Measurements from ENCODE around the gene SRSF10.
"Not testable (repeated sequence)": the region's sequence is repeated elsewhere in the genome, so short reads cannot be mapped to it uniquely, and the experiment has no call there.

Gene SRSF10

GRCh38 chr1:23997812-23998211 is 17.7 kb upstream of the SRSF10 start:
- no peak for DNase-seq (ENCODE audit: low read depth)

DNA sequence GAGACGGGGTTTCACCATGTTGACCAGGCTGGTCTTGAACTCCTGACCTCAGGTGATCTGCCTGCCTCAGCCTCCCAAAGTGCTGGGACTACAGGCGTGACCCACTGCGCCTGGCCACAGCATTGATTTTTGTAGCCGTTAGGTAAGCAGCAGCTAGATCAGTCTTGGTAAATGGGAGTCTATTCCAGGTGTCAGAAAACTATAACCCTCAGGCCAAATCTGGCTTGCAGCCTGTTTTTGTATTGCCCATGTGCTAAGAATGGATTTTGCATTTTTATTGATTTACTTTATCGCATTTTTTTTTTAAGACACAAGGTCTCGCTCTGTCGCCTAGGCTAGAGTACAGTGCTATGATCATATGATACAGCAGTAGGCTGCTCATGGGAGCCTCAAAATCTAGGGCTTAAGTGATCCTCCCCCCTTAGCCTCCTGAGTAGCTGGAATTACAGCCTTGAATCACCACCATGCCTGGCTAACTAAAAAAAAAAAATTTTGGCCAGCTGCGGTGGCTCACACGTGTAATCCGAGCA is 16.6 kb upstream of the SRSF10 start:
- no peak for DNase-seq (ENCODE audit: low read depth)

GRCh38 chr1:23995431-23995837 is 15.3 kb upstream of the SRSF10 start:
- DNase-seq (ENCODE audit: low read depth): no peak

DNA sequence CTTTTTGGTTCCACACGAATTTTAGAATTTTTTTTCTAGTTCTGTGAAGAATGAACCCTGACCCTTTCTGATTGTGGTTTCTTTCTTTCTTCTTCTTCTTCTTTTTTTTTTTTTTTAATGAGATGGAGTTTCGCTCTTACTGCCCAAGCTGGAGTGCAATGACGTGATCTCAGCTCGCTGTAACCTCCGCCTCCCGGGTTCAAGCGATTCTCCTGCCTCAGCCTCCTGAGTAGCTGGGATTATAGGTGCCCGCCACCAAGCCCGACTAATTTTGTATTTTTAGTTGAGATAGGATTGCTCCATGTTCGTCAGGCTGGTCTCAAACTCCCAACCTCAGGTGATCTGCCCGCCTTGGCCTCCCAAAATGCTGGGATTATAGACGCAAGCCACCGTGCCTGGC is 11.9 kb upstream of the SRSF10 start:
- DNase-seq (ENCODE audit: low read depth): not testable (repeated sequence)

- DNase-seq (ENCODE audit: low read depth): no peak
Measured at GRCh38 chr1:23989263-23989662, 9.1 kb upstream of the SRSF10 start.

GRCh38 chr1:23987038-23987437 is 6.9 kb upstream of the SRSF10 start:
- DNase-seq (ENCODE audit: low read depth): not testable (repeated sequence)

DNA sequence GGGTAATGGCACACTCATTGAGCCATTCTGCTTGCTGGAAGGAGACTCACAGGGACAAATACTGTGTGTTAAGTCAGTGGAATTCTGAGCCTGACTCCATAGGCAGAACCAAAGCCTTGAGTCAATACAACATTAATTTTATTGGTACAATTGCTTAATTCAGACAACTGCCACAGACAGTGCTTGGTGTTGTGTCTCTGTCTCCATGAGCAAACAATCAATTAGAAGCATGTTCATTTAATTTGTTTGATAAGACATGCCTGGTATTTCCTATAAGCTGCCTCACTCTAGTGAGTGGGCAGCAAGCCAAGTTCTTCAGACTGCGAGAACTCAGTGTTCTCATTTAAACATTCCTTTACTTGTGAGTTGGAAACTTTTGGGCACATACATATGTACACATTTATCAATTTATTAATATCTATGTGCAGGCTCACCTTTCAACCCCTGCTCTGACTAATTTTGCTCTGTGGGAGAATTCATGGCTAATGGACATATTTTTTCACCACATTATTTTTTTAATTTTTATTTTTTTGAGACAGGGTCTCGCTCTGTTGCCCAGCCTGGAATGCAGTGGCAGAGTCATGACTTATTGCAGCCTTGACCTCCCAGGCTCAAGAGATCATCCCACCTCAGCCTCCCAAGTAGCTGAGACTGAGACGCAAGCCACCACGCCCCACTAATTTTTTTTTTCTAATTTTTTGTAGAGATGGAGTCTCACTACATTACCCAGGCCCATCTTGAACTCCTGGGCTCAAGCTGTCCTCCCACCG is 4.5 kb upstream of the SRSF10 start:
- DNase-seq (ENCODE audit: low read depth): no peak

- DNase-seq (ENCODE audit: low read depth): peak; percentile 7
Measured at GRCh38 chr1:23980728-23981070, 572 bp upstream of the SRSF10 start.

GRCh38 chr1:23979387-23979880 is 693 bp downstream of the SRSF10 start:
- no peak for DNase-seq (ENCODE audit: low read depth)

DNA sequence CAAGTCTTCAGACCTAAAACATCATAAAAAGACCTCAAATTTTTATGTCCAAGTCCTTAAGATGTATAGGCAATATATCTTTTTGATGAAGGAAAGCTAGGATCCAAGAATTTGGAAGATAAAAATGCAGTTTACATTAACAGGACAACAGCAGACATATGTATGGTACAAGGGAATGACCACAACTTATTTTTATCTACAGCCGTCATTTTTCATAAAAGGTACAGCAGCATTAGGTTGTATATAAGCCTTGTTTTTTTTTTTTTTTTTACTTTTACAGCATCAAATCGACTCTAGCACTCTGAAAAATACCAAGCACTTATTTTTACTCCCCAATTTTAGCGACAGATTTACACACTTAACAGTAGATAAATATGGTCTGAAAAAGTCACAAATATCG is 1.3 kb downstream of the SRSF10 start:
- DNase-seq (ENCODE audit: low read depth): no peak

DNA sequence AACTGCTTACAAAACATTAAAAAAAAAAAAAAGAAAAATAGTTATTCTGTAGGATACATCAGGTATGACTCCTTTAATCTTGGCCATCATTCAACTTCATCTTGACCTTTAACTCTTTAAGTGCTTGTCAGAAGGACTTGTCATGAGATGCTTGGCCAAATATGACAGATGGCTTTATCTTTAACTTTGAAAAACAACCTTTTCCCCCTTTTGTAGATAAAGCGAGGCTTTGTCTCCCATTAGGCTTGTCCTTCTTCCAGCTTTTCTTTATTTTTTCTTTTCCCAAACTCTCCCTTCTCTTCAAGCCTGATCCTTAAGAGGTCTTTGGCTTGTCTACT is 2.3 kb downstream of the SRSF10 start:
- DNase-seq (ENCODE audit: low read depth): no peak

GRCh38 chr1:23977187-23977853 is 2.8 kb downstream of the SRSF10 start:
- DNase-seq (ENCODE audit: low read depth): no peak

DNA sequence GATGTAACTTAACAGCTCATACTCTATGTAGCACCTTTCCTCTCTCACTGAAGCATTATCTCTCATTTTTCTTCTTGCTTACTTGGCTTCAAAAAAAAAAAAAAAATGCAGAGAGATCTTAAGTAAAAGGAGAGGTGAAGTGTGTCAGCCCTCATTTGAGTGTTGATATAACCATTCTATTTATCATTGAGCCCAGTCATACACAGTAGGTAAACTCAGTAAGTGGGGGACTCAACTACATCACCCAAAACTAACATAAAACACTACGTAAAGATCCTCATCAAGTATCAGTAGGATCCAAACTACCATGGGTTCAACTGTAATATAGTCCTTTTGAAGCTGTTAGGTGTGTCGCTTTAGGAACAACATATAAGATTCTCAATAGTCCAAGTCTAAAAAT is 12.3 kb downstream of the SRSF10 start:
- no peak for DNase-seq (ENCODE audit: low read depth)

- no peak for DNase-seq (ENCODE audit: low read depth)
Measured at GRCh38 chr1:23966973-23967493, 13.1 kb downstream of the SRSF10 start.

- DNase-seq (ENCODE audit: low read depth): no peak
Measured at GRCh38 chr1:23964790-23965740, 15.1 kb downstream of the SRSF10 start.

- no peak for DNase-seq (ENCODE audit: low read depth)
Measured at GRCh38 chr1:23964235-23964668, 15.9 kb downstream of the SRSF10 start.

DNA sequence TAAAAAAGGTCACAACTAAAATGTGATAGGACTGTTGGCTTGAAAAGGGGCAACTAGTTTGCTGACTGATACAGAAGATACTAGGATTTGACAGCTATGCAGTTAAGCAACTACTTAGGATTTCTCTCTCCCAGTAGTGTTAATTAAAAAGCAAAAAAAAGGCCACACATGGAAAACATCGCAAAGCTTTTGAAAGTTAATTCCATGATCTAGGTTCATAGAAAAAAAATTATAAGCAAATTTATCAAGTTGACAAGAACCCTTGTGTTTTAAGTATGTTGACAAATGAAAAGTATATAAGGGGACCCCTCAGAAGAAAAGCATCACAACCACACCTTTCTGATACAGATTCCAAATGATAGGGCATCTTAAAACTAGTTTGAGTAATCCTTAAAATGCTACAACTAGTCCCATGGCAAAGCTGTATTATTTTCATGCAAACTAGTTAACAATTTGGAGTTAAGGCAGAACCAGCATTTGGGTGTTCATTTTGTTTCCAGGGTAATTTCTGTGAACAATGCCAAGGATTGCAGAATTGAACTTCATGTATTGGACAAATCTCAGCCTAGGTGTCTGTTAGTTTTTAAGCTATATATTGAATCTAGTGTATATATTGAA is 16.4 kb downstream of the SRSF10 start:
- DNase-seq (ENCODE audit: low read depth): no peak

GRCh38 chr1:23960291-23961020 is 19.7 kb downstream of the SRSF10 start:
- no peak for DNase-seq (ENCODE audit: low read depth)

DNA sequence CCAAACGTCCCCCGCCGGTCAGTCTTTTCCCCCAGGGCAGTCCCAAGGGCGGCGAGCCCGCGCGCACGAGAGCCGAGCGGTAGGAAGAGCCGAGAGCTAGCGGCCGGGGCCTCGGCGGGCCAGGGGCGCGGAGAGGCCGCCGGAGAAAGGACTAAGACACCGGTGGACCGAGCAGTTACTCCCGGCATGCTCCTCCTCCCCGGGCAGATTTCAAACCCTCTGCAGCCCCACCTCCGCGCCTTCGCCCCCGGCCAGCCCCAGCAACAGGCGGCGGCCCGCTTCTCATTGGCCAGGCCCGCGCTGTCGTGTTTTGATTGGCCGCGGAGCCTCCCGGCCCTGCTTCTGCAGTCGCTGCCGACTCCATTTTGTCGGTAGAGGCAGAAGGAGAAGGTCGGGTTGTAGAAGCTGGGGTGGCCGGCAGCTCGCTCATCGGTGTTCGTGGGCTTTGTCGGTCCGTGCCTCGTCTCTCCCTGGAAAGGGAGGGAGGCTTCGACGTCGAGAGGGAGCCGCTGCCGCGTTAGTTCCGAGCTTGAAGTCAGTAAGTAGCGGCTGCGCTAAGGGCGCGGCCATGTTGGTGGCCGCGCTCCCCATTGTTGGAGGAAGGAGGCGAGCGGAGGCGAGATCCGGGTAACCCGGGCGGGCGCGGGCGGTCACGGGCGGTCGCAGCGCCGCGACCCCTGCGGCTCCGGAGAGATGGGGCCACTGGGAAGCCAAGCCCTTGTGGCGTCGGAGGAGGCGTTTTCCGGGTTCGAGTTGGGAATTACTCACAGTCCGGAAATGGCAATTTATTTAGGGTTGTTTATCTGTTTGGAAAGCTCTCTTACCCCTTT is 20.5 kb downstream of the SRSF10 start, which contains the start of gene PNRC2:
TSS of gene PNRC2 (plus strand) at position 368 of the 830 bp plus-strand sequence. CDS start 1,630 bp downstream, outside the sequence.
- peak; percentile 94 for DNase-seq (ENCODE audit: low read depth)

Measured in activated T-helper 1 cell treated with Interleukin-2 at 50 U/mL for 16 hours (primary cell).